ENCODE results near the gene SLC5A10.
"Not testable (repeated sequence)": the region's sequence is repeated elsewhere in the genome, so short reads cannot be mapped to it uniquely, and the experiment has no call there.

SLC5A10 gene

GRCh38 chr17:19017804-19018599 lies 66.0 kb downstream of the SLC5A10 start:
- no peak for DNase-seq (ENCODE audit: low spot score)

GRCh38 chr17:19018600-19018950 lies 66.6 kb downstream of the SLC5A10 start:
- no peak for DNase-seq (ENCODE audit: low spot score)

- DNase-seq (ENCODE audit: low spot score): no peak
Observed at GRCh38 chr17:19019041-19019941, 67.3 kb downstream of the SLC5A10 start.

GRCh38 chr17:19020016-19020415 lies 68.1 kb downstream of the SLC5A10 start:
- DNase-seq (ENCODE audit: low spot score): no peak

GRCh38 chr17:19021011-19021621 lies 69.2 kb downstream of the SLC5A10 start:
- not testable (repeated sequence) for DNase-seq (ENCODE audit: low spot score)

- DNase-seq (ENCODE audit: low spot score): no peak
Observed at GRCh38 chr17:19021622-19022083, 69.7 kb downstream of the SLC5A10 start.

- no peak for DNase-seq (ENCODE audit: low spot score)
Observed at GRCh38 chr17:19022128-19022527, 70.2 kb downstream of the SLC5A10 start.

GRCh38 chr17:19022747-19023146 lies 70.8 kb downstream of the SLC5A10 start:
- no peak for DNase-seq (ENCODE audit: low spot score)

- no peak for DNase-seq (ENCODE audit: low spot score)
Observed at GRCh38 chr17:19023209-19023999, 71.4 kb downstream of the SLC5A10 start.

GRCh38 chr17:19024101-19025078 lies 72.4 kb downstream of the SLC5A10 start:
- DNase-seq (ENCODE audit: low spot score): no peak

GRCh38 chr17:19028671-19029070 lies 76.7 kb downstream of the SLC5A10 start:
- DNase-seq (ENCODE audit: low spot score): not testable (repeated sequence)

- DNase-seq (ENCODE audit: low spot score): not testable (repeated sequence)
Observed at GRCh38 chr17:19029740-19030139, 77.8 kb downstream of the SLC5A10 start.

- DNase-seq (ENCODE audit: low spot score): not testable (repeated sequence)
Observed at GRCh38 chr17:19030771-19031449, 78.9 kb downstream of the SLC5A10 start.

- DNase-seq (ENCODE audit: low spot score): not testable (repeated sequence)
Observed at GRCh38 chr17:19031729-19032128, 79.8 kb downstream of the SLC5A10 start.

- DNase-seq (ENCODE audit: low spot score): not testable (repeated sequence)
Observed at GRCh38 chr17:19032377-19032988, 80.5 kb downstream of the SLC5A10 start.

- not testable (repeated sequence) for DNase-seq (ENCODE audit: low spot score)
Observed at GRCh38 chr17:19036186-19036585, 84.2 kb downstream of the SLC5A10 start.

- not testable (repeated sequence) for DNase-seq (ENCODE audit: low spot score)
Observed at GRCh38 chr17:19037547-19037946, 85.6 kb downstream of the SLC5A10 start.

- DNase-seq (ENCODE audit: low spot score): not testable (repeated sequence)
Observed at GRCh38 chr17:19038007-19038406, 86.0 kb downstream of the SLC5A10 start.

GRCh38 chr17:19038730-19039129 lies 86.8 kb downstream of the SLC5A10 start:
- not testable (repeated sequence) for DNase-seq (ENCODE audit: low spot score)
